Heart left ventricle (tissue), 16 donors: ENCODE results near the gene SORT1. TPM values are rescaled to one million over a fixed set of nuclear protein-coding genes. Genes with fewer than 3 reads are reported as not detected.

Experiments used
- ATAC-seq, 4 donors: fragments of 200-7000 bp; cut with Tn5 transposase; one replicate each; pipeline ENCODE4 v1.9.1; 2020 to 2022; ENCODE audit warnings: moderate library complexity in 4 of 4, mild to moderate bottlenecking in 3 of 4, moderate number of reproducible peaks in 1 of 4
- DNase-seq, 5 donors: peaks; one replicate each; pipeline ENCODE4 v3.0.0-alpha.2; 2020
- H3K27ac ChIP-seq, 12 donors: fragments of 200-600 bp; sonication (generic) in 4 of 12; one replicate each; pipeline versions ENCODE4 v1.5.0 to v1.8.0; 2016 to 2022; ENCODE audit warnings: mild to moderate bottlenecking in 2 of 12
- H3K27me3 ChIP-seq, 9 donors: fragments of 200-600 bp; sonication (generic) in 2 of 9; one replicate each; pipeline versions ENCODE4 v1.5.1 to v1.8.0; 2016 to 2022; ENCODE audit warnings: mild to moderate bottlenecking in 3 of 9
- H3K36me3 ChIP-seq, 9 donors: fragments of 200-600 bp; sonication (generic) in 2 of 9; one replicate each; pipeline versions ENCODE4 v1.5.0 to v1.8.0; 2018 to 2022; ENCODE audit warnings: mild to moderate bottlenecking in 2 of 9
- H3K4me1 ChIP-seq, 12 donors: fragments of 200-600 bp; sonication (generic) in 4 of 12; one replicate each; pipeline versions ENCODE4 v1.5.0 to v1.8.0; 2016 to 2022; ENCODE audit warnings: mild to moderate bottlenecking in 3 of 12
- H3K4me3 ChIP-seq, 12 donors: fragments of 200-600 bp; sonication (generic) in 4 of 12; one replicate each; pipeline versions ENCODE4 v1.5.0 to v1.8.0; 2017 to 2022; ENCODE audit warnings: mild to moderate bottlenecking in 9 of 12, moderate library complexity in 4 of 12
- H3K9me3 ChIP-seq, 12 donors: fragments of 200-600 bp; sonication (generic) in 4 of 12; one replicate each; pipeline versions ENCODE4 v1.5.0 to v1.8.0; 2016 to 2022; ENCODE audit warnings: mild to moderate bottlenecking in 1 of 12
- POLR2A ChIP-seq, 2 donors: fragments of 450-650 bp; IDR thresholded peaks; one replicate each; pipeline ENCODE4 v1.6.1; 2017; ENCODE audit warnings: antibody characterized with exemption in 2 of 2, mild to moderate bottlenecking in 2 of 2, moderate library complexity in 2 of 2
- WGBS, 4 donors: extraction: QIAGEN DNeasy Blood & Tissue Kit in 2 of 4; methylation state at CpG; one replicate each; pipeline versions ENCODE4 v1.1.5 to v1.1.7; 2013 to 2018; 5-methylcytosine and 5-hydroxymethylcytosine counted together
- intact Hi-C, 10 donors: fragments of 100-400 bp; cut with DNase I; formaldehyde crosslinking; loops; one replicate each; pipeline versions ENCODE4 v1.11.1 to v1.14.2; 2022
- polyA plus RNA-seq, 2 donors: library from polyadenylated mRNA; stranded (reverse); fragments of 200-250 nt; gene quantifications; one replicate each; pipeline ENCODE4 v1.2.3, GENCODE V29; 2013
- total RNA-seq, 9 donors: library from RNA; depleted of rRNA in 2 of 9; stranded (reverse); fragments of >200 nt in 2 of 9; fragmentation: NEBNext Ultra II Directional in 3 of 9; extraction: Animal tissue kit (Norgen Biotek cat#: 25700) in 3 of 9; gene quantifications; one replicate each; pipeline versions ENCODE4 v1.1.0 to v1.2.4, GENCODE V29; 2016 to 2023
- TF ChIP-seq, protein P1 (sequence below), 12 donors: fragments of 200-600 bp; sonication (generic) in 4 of 12; IDR thresholded peaks; one replicate each; pipeline versions ENCODE4 v1.5.0 to v1.8.0; 2018 to 2022; ENCODE audit warnings: antibody characterized with exemption in 12 of 12, mild to moderate bottlenecking in 5 of 12
- donor health status: ischemic (EF 13 %, LVEDD 7.1; RV severe dilation, severe dysfunction).
- donor health status: healthy with polysubstance abuse.
- donor health status: DM: no; HTN: yes; CAD: no.
- donor health status: DM: no; HTN: no; CAD: no.
- donor health status: ischemic (EF 25% LVEDD 6.9; RV normal size, moderate dysfunction).
- donor health status: ischemic (EF 25% LVEDD 5.7; RV mildly dilated, moderate dysfunction).
- donor health status: healthy.
- donor health status: DM: yes; HTN: yes; CAD: no.
- donor health status: ischemic (EF 35%, LVEDD 5.7; RV mildly dilated, moderate dysfunction).
- donor health status: nonischemic (EF 11% LVEDD 7.7; RV severe dilation, severe dysfunction).
- donor health status: DM: yes; HTN: yes; CAD: no.
- donor health status: PGD.
- donor health status: ischemic (EF 29% LVEDD 5.4; RV normal size, mild dysfunction).
- donor health status: nonischemic (EF 23%, LVEDD 6.1; RV moderate dilation, normal function).

The SORT1 gene
- total and polyA plus RNA-seq, 11 donors: 36.9 to 346 (median 145) TPM

DNA sequence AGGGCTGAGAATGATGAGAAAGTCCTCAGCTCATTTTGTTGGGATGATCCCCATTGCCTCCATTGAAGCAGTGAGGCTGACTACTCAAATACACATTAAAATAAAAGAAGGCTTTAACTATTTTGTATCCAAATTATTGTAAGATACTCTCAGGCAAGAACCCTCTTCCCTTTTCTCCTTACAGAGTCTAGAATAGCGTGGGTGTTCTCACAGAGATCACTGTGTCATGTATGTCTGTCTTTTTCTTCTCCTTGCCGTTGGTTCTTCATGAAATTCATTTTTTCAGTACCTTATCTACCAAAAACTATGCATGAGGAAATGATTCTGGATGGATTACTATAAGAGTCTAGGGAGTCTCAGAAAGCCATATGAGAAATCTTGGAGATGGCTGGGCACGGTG is 30.1 kb downstream of the SORT1 start:
- no peak for TF ChIP-seq POLR2A (IDR thresholded peaks at IDR 0.05)
- TF ChIP-seq, protein P1, sequence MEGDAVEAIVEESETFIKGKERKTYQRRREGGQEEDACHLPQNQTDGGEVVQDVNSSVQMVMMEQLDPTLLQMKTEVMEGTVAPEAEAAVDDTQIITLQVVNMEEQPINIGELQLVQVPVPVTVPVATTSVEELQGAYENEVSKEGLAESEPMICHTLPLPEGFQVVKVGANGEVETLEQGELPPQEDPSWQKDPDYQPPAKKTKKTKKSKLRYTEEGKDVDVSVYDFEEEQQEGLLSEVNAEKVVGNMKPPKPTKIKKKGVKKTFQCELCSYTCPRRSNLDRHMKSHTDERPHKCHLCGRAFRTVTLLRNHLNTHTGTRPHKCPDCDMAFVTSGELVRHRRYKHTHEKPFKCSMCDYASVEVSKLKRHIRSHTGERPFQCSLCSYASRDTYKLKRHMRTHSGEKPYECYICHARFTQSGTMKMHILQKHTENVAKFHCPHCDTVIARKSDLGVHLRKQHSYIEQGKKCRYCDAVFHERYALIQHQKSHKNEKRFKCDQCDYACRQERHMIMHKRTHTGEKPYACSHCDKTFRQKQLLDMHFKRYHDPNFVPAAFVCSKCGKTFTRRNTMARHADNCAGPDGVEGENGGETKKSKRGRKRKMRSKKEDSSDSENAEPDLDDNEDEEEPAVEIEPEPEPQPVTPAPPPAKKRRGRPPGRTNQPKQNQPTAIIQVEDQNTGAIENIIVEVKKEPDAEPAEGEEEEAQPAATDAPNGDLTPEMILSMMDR (IDR thresholded peaks at IDR 0.05): no peak
- no peak for DNase-seq
- H3K4me3 ChIP-seq: no peak overlapping the region
- intact Hi-C loops: no loop called here
- H3K9me3 ChIP-seq: no peaks in the 10 kb centered on the region
- H3K27me3 ChIP-seq: no peaks in the 10 kb centered on the region
- peaks cover 0 to 49% (median 27%) of the 10 kb centered on the region in 12 donors for H3K4me1 ChIP-seq
- H3K36me3 ChIP-seq: peaks cover 0 to 43% (median 22%) of the 10 kb centered on the region in 9 donors
- 91 to 96% (median 94%) methylated on average over 3 of the region's 3 CpGs for WGBS, 4 donors
- ATAC-seq: no peak
- peak overlapping the region in 1 of 12 donors; percentile 77 for H3K27ac ChIP-seq

DNA sequence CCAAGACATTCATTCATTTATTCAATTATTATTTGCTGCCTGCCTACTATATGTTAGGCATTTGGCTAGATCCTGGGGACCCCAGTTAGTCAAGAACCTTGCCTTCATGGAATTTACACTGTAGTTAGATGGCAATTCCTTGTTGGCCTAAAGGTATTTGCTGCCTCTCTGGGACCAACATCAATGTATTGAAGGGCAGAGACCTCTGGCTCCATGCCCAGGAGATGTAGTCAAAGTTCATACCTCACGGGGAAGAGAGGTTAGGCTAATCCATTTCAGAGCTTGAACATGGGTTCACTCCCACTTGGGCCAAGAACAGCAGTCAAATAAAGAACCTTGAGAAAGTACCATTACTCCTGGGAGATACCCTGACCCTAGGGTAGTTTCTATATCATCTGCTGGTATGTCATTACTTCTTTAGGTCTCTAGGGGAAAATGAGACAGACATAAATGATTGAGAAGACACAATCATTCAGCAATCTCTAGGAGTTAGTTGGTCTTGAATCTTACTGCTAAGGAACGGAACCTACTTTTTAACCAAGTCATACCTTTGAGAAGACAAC is 32.0 kb downstream of the SORT1 start:
- ATAC-seq: no peak
- no peak for DNase-seq
- Histone ChIP-seq H3K36me3 (peaks cover 0 to 43% (median 22%) of the 10 kb centered on the region in 9 donors), H3K4me3 (no peak overlapping the region), H3K27ac (no peak overlapping the region), H3K27me3 (no peaks in the 10 kb centered on the region), H3K4me1 (peaks cover 4 to 48% (median 27%) of the 10 kb centered on the region in 12 donors), H3K9me3 (no peaks in the 10 kb centered on the region)
- TF ChIP-seq, protein P1 (IDR thresholded peaks at IDR 0.05): no peak
- no peak for TF ChIP-seq POLR2A (IDR thresholded peaks at IDR 0.05)
- WGBS, 4 donors: 62 to 84% (median 76%) methylated on average over 2 of the region's 2 CpGs
- intact Hi-C loops: no loop called here

DNA sequence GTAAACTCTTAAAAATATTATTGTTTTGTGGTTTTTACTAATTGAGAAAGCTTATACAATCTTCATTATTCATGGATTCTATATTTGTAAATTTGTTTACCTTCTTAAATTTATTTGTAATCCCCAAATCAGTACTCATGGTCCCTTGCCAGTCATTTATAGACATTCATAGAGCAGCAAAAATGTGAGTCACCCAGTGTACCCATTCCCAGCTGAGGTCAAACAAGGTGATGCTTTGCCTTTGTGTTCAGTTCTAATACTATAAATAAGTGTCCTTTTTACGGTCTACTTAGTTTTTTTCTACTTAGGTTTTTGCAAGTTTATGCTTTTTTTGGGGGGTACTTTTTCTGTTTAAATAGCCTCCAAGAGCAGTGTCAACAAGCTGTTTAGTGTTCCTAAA is 36.1 kb downstream of the SORT1 start:
- DNase-seq (no peak), ATAC-seq (peak in 1 of 4 donors; percentile 75)
- peaks cover 0 to 30% (median 11%) of the 10 kb centered on the region in 9 donors for H3K36me3 ChIP-seq
- no peaks in the 10 kb centered on the region for H3K27me3 ChIP-seq
- H3K4me3 ChIP-seq: no peak overlapping the region
- WGBS, 4 donors: 18 to 33% (median 20%) methylated on average over 1 of the region's 1 CpG
- H3K9me3 ChIP-seq: no peaks in the 10 kb centered on the region
- peaks cover 0 to 33% (median 20%) of the 10 kb centered on the region in 12 donors for H3K4me1 ChIP-seq
- TF ChIP-seq, protein P1 (IDR thresholded peaks at IDR 0.05): no peak
- no peak for TF ChIP-seq POLR2A (IDR thresholded peaks at IDR 0.05)
- intact Hi-C loops: loop anchor here in 5 of 10 donors (2.0 to 5.0 kb wide), 3 partner anchors 35 to 44 kb away; partner anchors contain the start of gene SORT1 (in 5 of the 5)
- peak overlapping the region in 2 of 12 donors; percentile 0 to 47 for H3K27ac ChIP-seq

DNA sequence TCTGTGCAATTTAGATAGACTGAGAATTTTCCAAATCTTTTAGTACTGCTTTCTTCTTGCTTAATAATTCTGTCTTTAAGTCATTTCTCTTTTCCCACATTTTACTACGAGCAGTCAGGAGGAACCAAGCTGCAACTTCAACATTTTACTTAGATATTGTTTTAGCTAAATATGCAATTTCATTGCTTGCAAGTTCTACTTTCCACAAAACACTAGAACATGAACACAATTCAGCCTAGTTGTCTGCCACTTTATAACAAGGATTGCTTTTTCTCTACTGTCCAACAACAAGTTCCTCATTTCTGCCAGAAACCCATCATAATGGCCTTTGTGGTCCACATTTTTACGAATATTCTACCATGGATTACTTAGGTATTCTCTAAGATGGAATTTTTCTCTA is 36.6 kb downstream of the SORT1 start:
- Histone ChIP-seq H3K27me3 (no peaks in the 10 kb centered on the region), H3K4me1 (peaks cover 0 to 33% (median 20%) of the 10 kb centered on the region in 12 donors), H3K27ac (peak overlapping the region in 2 of 12 donors; percentile 0 to 47), H3K4me3 (no peak overlapping the region), H3K9me3 (no peaks in the 10 kb centered on the region), H3K36me3 (peaks cover 0 to 24% (median 6%) of the 10 kb centered on the region in 9 donors)
- no peak for DNase-seq
- no peak for ATAC-seq
- TF ChIP-seq, protein P1 (IDR thresholded peaks at IDR 0.05): no peak
- TF ChIP-seq POLR2A (IDR thresholded peaks at IDR 0.05): no peak
- 84 to 94% (median 91%) methylated on average over 2 of the region's 2 CpGs for WGBS, 4 donors
- intact Hi-C loops: loop anchor here in 4 of 10 donors (5.0 kb wide), 2 partner anchors 36 to 44 kb away; partner anchors contain the start of gene SORT1 (in 4 of the 4)
